Progenitor cell of endocrine pancreas (in vitro differentiated cells): ENCODE data around the gene ATP8B1. TPM values are rescaled to one million over a fixed set of nuclear protein-coding genes. Genes with fewer than 3 reads are reported as not detected.

ENCODE experiments used
- DNase-seq: peaks from one replicate; pipeline ENCODE4 v3.0.0; 2021; ENCODE audit warnings: low spot score; ENCODE audit not compliant: unreplicated experiment
- H3K27ac Mint-ChIP-seq: 2 replicates; pipeline ENCODE4 v1.8.0; 2021; ENCODE audit warnings: mild to moderate bottlenecking, moderate library complexity, mixed read lengths
- H3K27me3 Mint-ChIP-seq: 2 replicates; pipeline ENCODE4 v1.8.0; 2021; ENCODE audit warnings: mixed read lengths
- H3K36me3 Mint-ChIP-seq: 2 replicates; pipeline ENCODE4 v1.8.0; 2022; ENCODE audit warnings: mixed read lengths; ENCODE audit not compliant: insufficient read depth
- H3K4me1 Mint-ChIP-seq: 2 replicates; pipeline ENCODE4 v1.8.0; 2021; ENCODE audit warnings: low read depth, mixed read lengths
- H3K4me3 Mint-ChIP-seq: 2 replicates; pipeline ENCODE4 v1.8.0; 2021; ENCODE audit warnings: low read depth, mild to moderate bottlenecking, moderate library complexity, mixed read lengths
- H3K9me3 Mint-ChIP-seq: 2 replicates; pipeline ENCODE4 v1.8.0; 2021; ENCODE audit warnings: low read depth, mixed read lengths
- CTCF ChIP-seq: fragments of 200-600 bp; sonication (generic); IDR thresholded peaks from one replicate; pipeline ENCODE4 v1.5.0; 2021; ENCODE audit warnings: antibody characterized with exemption, mild to moderate bottlenecking; ENCODE audit not compliant: unreplicated experiment
- total RNA-seq: library from RNA; stranded (reverse); gene quantifications from 2 replicates; pipeline ENCODE4 v1.2.1, GENCODE V29; 2021

ATP8B1 gene
- total RNA-seq, 1 donor from 2014 or later, result 21.9 TPM

GRCh38 chr18:57819119-57819518 lies 16.0 kb upstream of the ATP8B1 start:
- Mint-ChIP-seq H3K36me3 (peaks cover under 1% of the 10 kb centered on the region), H3K27me3 (peaks cover 2% of the 10 kb centered on the region), H3K9me3 (no peaks in the 10 kb centered on the region), H3K27ac (no peak overlapping the region), H3K4me3 (no peak overlapping the region), H3K4me1 (peaks cover 3% of the 10 kb centered on the region)
- DNase-seq, result no peak
- no peak for TF ChIP-seq CTCF

- no peak overlapping the region for H3K4me3 Mint-ChIP-seq
- no peak for DNase-seq
- H3K36me3 Mint-ChIP-seq, result peaks cover 5% of the 10 kb centered on the region
- peaks cover 3% of the 10 kb centered on the region for H3K4me1 Mint-ChIP-seq
- H3K27me3 Mint-ChIP-seq, result no peaks in the 10 kb centered on the region
- H3K9me3 Mint-ChIP-seq, result peaks cover 9% of the 10 kb centered on the region
- H3K27ac Mint-ChIP-seq, result no peak overlapping the region
- TF ChIP-seq CTCF, result no peak
Observed at GRCh38 chr18:57816208-57816954, 13.3 kb upstream of the ATP8B1 start.

- H3K36me3 Mint-ChIP-seq, result peaks cover 5% of the 10 kb centered on the region
- TF ChIP-seq CTCF, result no peak
- H3K27ac Mint-ChIP-seq, result no peak overlapping the region
- H3K27me3 Mint-ChIP-seq, result no peaks in the 10 kb centered on the region
- H3K4me1 Mint-ChIP-seq, result no peaks in the 10 kb centered on the region
- no peak overlapping the region for H3K4me3 Mint-ChIP-seq
- no peak for DNase-seq
- H3K9me3 Mint-ChIP-seq, result peaks cover 11% of the 10 kb centered on the region
Observed at GRCh38 chr18:57814555-57814954, 11.4 kb upstream of the ATP8B1 start.

- Mint-ChIP-seq H3K4me1 (no peaks in the 10 kb centered on the region), H3K36me3 (peaks cover 5% of the 10 kb centered on the region), H3K9me3 (peaks cover 11% of the 10 kb centered on the region), H3K4me3 (no peak overlapping the region), H3K27ac (no peak overlapping the region), H3K27me3 (no peaks in the 10 kb centered on the region)
- no peak for TF ChIP-seq CTCF
- no peak for DNase-seq
Observed at GRCh38 chr18:57813245-57813644, 10.1 kb upstream of the ATP8B1 start.

DNA sequence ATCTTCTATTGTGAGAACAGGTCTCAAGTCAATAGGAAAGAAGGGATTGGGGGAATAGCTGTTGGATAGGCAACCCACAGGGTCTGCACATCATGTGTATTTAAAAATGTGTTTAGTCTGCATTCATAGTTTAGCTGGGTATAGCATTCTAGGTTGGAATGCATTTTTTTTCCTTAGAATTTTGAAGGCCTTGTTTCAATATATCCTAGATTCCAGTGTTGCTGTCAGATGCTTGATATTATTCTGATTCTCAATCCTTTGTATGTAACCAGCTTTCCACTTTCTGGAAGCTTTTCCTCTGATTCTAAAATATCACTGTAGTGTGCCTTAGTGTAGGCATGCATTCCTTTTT lies 9.0 kb upstream of the ATP8B1 start:
- no peak for DNase-seq
- peaks cover 11% of the 10 kb centered on the region for H3K9me3 Mint-ChIP-seq
- H3K27ac Mint-ChIP-seq, result no peak overlapping the region

More for the DNA sequence above, 9.0 kb upstream of the ATP8B1 start:
- TF ChIP-seq CTCF, result no peak
- Mint-ChIP-seq H3K4me1 (no peaks in the 10 kb centered on the region), H3K4me3 (no peak overlapping the region), H3K36me3 (peaks cover 5% of the 10 kb centered on the region), H3K27me3 (no peaks in the 10 kb centered on the region)
